ENCODE measurements around the gene RALB. TPM values are rescaled to one million over a fixed set of nuclear protein-coding genes. Genes with fewer than 3 reads are reported as not detected.

Gene RALB
- total RNA-seq, 1 experiment from 2014 or later, result 24.6 TPM

- Histone ChIP-seq H3K9ac (ENCODE audit: extremely low read depth, insufficient read length, low read length) (no peak overlapping the region), H3K27ac (ENCODE audit: insufficient read length, low read depth, low read length) (no peak overlapping the region), H3K27me3 (ENCODE audit: insufficient read depth, low read length) (no peaks in the 10 kb centered on the region), H2BK12ac (ENCODE audit: insufficient read length, low read depth, low read length) (no peak overlapping the region), H2BK5ac (ENCODE audit: insufficient read length, low read length) (no peak overlapping the region), H4K91ac (ENCODE audit: insufficient read length, low read depth, low read length) (no peak overlapping the region), H4K5ac (ENCODE audit: insufficient read length, low read depth, low read length) (no peak overlapping the region), H3K56ac (ENCODE audit: insufficient read length, low read depth, low read length) (no peak overlapping the region), H4K20me1 (ENCODE audit: control insufficient read depth, insufficient read depth, insufficient read length) (no peaks in the 10 kb centered on the region), H3K4me2 (ENCODE audit: insufficient read depth, insufficient read length, low read length) (no peak overlapping the region), H2BK120ac (ENCODE audit: low read depth, low read length, poor library complexity, severe bottlenecking) (no peak overlapping the region), H3K4me1 (ENCODE audit: insufficient read depth, low read length) (no peaks in the 10 kb centered on the region), H3T11ph (ENCODE audit: low read length) (no peak overlapping the region), H3K79me2 (ENCODE audit: insufficient read depth, low read length) (no peaks in the 10 kb centered on the region), H2BK20ac (ENCODE audit: low read depth, low read length, poor library complexity, severe bottlenecking) (no peak overlapping the region), H3K4ac (ENCODE audit: low read depth, low read length) (no peak overlapping the region), H3K14ac (ENCODE audit: insufficient read depth, low read length) (no peak overlapping the region), H4K8ac (replicated peaks; ENCODE audit: insufficient read length, low read depth, low read length) (no peak overlapping the region), H3K18ac (ENCODE audit: insufficient read length, low read depth, low read length) (no peak overlapping the region), H3K23ac (ENCODE audit: insufficient read length, low read depth, low read length) (no peak overlapping the region), H2BK15ac (ENCODE audit: low read depth, low read length) (no peak overlapping the region), H2AFZ (ENCODE audit: low read length) (no peak overlapping the region), H3K9me3 (ENCODE audit: control insufficient read depth, low read depth, low read length) (no peaks in the 10 kb centered on the region), H3K23me2 (ENCODE audit: insufficient read length, low read depth, low read length, poor library complexity, severe bottlenecking) (no peaks in the 10 kb centered on the region), H2AK5ac (ENCODE audit: insufficient read length, low read length) (no peak overlapping the region), H3K79me1 (ENCODE audit: insufficient read depth, low read depth, low read length, poor library complexity, severe bottlenecking) (no peaks in the 10 kb centered on the region)
- H3K9me3 Mint-ChIP-seq, result no peaks in the 10 kb centered on the region
- peaks cover 0 to 4% (median 0%) of the 10 kb centered on the region in 3 experiments; a peak in 1 of 7 replicates for H3K36me3 Mint-ChIP-seq (ENCODE audit: insufficient read depth in 1 of 3, low read depth in 3 of 3)
- no peak overlapping the region for H3K4me3 Mint-ChIP-seq
- peaks cover 15 to 17% of the 10 kb centered on the region in 2 experiments for H3K4me1 Mint-ChIP-seq
- H3K27me3 Mint-ChIP-seq (ENCODE audit: low read depth), result peaks cover 16% of the 10 kb centered on the region
- DNase-seq, result no peak
- no CpG with 5 or more reads among the region's 12 CpGs for WGBS (ENCODE audit: extremely low coverage, insufficient read length, low lambda C conversion rate)
- no peak for TF ChIP-seq CTCF (conservative IDR thresholded peaks at IDR 0.05)
- no peak overlapping the region for H3K27ac Mint-ChIP-seq
Measured at GRCh38 chr2:120302301-120302700, 49.6 kb downstream of the RALB start.

All from H9 (cell line).